Activated naive CD4-positive, alpha-beta T cell treated with anti-CD3 and anti-CD28 coated beads for 36 hours (primary cell): Measurements from ENCODE around the gene KIF12. TPM values are rescaled to one million over a fixed set of nuclear protein-coding genes. Genes with fewer than 3 reads are reported as not detected.

Experiments
- CTCF ChIA-PET: fragments of 350-600 bp; sonication (Branson Sonifier 250); formaldehyde crosslinking; loops from one replicate; lab custom pipeline; 2021; ENCODE audit warnings: antibody characterized with exemption; lab: Charles Lee
- DNase-seq: peaks from one replicate; pipeline ENCODE4 v3.0.0-alpha.2; 2020
- H3K27ac Mint-ChIP-seq: one replicate; pipeline ENCODE4 v1.8.0; 2021; ENCODE audit warnings: mild to moderate bottlenecking, mixed read lengths
- H3K27me3 Mint-ChIP-seq: one replicate; pipeline ENCODE4 v1.8.0; 2021; ENCODE audit warnings: low read depth, mixed read lengths
- H3K36me3 Mint-ChIP-seq: one replicate; pipeline ENCODE4 v1.8.0; 2021; ENCODE audit warnings: low read depth, mixed read lengths
- H3K4me1 Mint-ChIP-seq: one replicate; pipeline ENCODE4 v1.8.0; 2021; ENCODE audit warnings: low read depth, mixed read lengths
- H3K4me3 Mint-ChIP-seq: one replicate; pipeline ENCODE4 v1.8.0; 2021; ENCODE audit warnings: mild to moderate bottlenecking, moderate library complexity, mixed read lengths
- H3K9me3 Mint-ChIP-seq: one replicate; pipeline ENCODE4 v1.8.0; 2021; ENCODE audit warnings: mixed read lengths
- intact Hi-C: fragments of 100-400 bp; cut with micrococcal nuclease; formaldehyde crosslinking; loops from one replicate; pipeline ENCODE4 v1.15.1; 2023
- total RNA-seq, 2 experiments: library from RNA; stranded (reverse); gene quantifications; one replicate each; pipeline ENCODE4 v1.2.3, GENCODE V29; 2021

Gene KIF12
- total RNA-seq, 2 experiments from 2014 or later, result not detected

GRCh38 chr9:114121227-114122135, 22.4 kb upstream of the KIF12 start:
- no peak for DNase-seq
- Mint-ChIP-seq H3K9me3 (no peaks in the 10 kb centered on the region), H3K4me3 (no peak overlapping the region), H3K27me3 (peaks cover 6% of the 10 kb centered on the region), H3K27ac (no peak overlapping the region), H3K36me3 (no peaks in the 10 kb centered on the region), H3K4me1 (no peaks in the 10 kb centered on the region)
- CTCF ChIA-PET, result interaction anchor here (0.6 kb wide), 1 partner anchor 165 kb away, joined by 3 read pairs; no protein-coding TSS in a partner anchor
- intact Hi-C loops, result no loop called here

- Mint-ChIP-seq H3K9me3 (no peaks in the 10 kb centered on the region), H3K27ac (no peak overlapping the region), H3K36me3 (no peaks in the 10 kb centered on the region), H3K27me3 (peaks cover 7% of the 10 kb centered on the region), H3K4me3 (no peak overlapping the region), H3K4me1 (no peaks in the 10 kb centered on the region)
- CTCF ChIA-PET, result no interaction called here
- DNase-seq, result no peak
- intact Hi-C loops, result no loop called here
Measured at GRCh38 chr9:114120192-114121014, 21.3 kb upstream of the KIF12 start.

DNA sequence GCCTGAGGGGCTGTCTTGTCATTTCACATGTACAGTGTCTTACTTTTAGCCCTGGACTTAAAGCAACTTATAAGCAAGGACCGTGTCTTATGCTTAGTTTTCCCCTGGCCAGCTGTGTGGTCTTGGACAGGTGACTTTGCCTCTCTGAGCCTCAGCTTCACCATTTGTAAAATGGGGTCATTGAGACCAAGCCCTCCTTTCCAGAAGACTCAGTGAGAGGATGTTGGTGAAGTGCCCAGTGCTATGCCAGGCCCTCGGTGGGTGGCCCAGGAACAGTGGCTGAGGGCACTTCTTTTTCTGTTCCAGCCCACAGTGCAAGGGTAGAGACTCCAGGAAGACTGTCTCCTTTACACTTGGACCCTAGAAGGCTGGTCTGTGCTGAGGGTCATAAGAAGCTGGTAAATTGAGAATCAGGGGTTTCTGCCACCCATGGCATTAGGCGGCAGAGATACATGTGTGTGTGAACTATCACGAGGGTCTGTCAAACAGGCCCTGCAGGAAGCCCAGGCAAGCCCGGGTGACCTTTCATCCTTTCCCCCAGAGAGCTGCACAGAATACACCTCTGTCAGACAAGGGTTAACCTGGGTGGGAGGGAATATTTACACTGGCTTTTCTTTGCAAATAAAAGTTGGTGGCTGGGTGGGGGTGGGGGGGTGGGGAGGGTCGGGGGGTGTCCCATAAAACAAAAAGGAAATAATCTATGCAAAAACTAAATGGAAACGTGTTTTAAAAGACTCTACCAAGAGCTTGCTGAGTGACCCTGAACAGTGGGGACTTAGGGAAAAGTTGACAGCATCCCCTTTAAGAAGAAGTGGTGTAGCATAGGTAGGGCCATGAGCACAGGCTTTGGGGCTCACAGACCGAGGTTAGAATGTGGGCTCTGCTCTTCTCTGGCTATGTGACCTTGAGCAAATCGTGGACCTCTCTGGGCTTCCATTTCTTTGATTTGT, 20.4 kb upstream of the KIF12 start:
- Mint-ChIP-seq H3K27me3 (peaks cover 7% of the 10 kb centered on the region), H3K27ac (no peak overlapping the region), H3K4me3 (no peak overlapping the region), H3K9me3 (no peaks in the 10 kb centered on the region), H3K4me1 (no peaks in the 10 kb centered on the region), H3K36me3 (no peaks in the 10 kb centered on the region)
- DNase-seq, result no peak
- intact Hi-C loops, result no loop called here
- CTCF ChIA-PET, result interaction anchor here (1.4 to 1.6 kb wide), 2 partner anchors 12 to 171 kb away, joined by 4 to 6 read pairs; no protein-coding TSS in a partner anchor

- peaks cover 11% of the 10 kb centered on the region for H3K27me3 Mint-ChIP-seq
- CTCF ChIA-PET, result interaction anchor here (1.4 to 1.6 kb wide), 2 partner anchors 11 to 173 kb away, joined by 4 to 6 read pairs; no protein-coding TSS in a partner anchor
- H3K4me3 Mint-ChIP-seq, result no peak overlapping the region
- H3K4me1 Mint-ChIP-seq, result no peaks in the 10 kb centered on the region
- DNase-seq, result no peak
- H3K36me3 Mint-ChIP-seq, result no peaks in the 10 kb centered on the region
- intact Hi-C loops, result no loop called here
- H3K27ac Mint-ChIP-seq, result no peak overlapping the region
- no peaks in the 10 kb centered on the region for H3K9me3 Mint-ChIP-seq
Measured at GRCh38 chr9:114117996-114118830, 19.1 kb upstream of the KIF12 start.

- no peaks in the 10 kb centered on the region for H3K4me1 Mint-ChIP-seq
- intact Hi-C loops, result no loop called here
- H3K27ac Mint-ChIP-seq, result no peak overlapping the region
- no peak overlapping the region for H3K4me3 Mint-ChIP-seq
- H3K36me3 Mint-ChIP-seq, result no peaks in the 10 kb centered on the region
- CTCF ChIA-PET, result no interaction called here
- DNase-seq, result no peak
- H3K9me3 Mint-ChIP-seq, result no peaks in the 10 kb centered on the region
- peaks cover 17% of the 10 kb centered on the region for H3K27me3 Mint-ChIP-seq
Measured at GRCh38 chr9:114117614-114117995, 18.5 kb upstream of the KIF12 start.

- no peaks in the 10 kb centered on the region for H3K36me3 Mint-ChIP-seq
- DNase-seq, result no peak
- H3K4me3 Mint-ChIP-seq, result no peak overlapping the region
- intact Hi-C loops, result no loop called here
- no peak overlapping the region for H3K27ac Mint-ChIP-seq
- H3K4me1 Mint-ChIP-seq, result no peaks in the 10 kb centered on the region
- peaks cover 17% of the 10 kb centered on the region for H3K27me3 Mint-ChIP-seq
- CTCF ChIA-PET, result no interaction called here
- no peaks in the 10 kb centered on the region for H3K9me3 Mint-ChIP-seq
Measured at GRCh38 chr9:114116126-114116747, 17.1 kb upstream of the KIF12 start.

- Mint-ChIP-seq H3K36me3 (no peaks in the 10 kb centered on the region), H3K27me3 (peaks cover 17% of the 10 kb centered on the region), H3K27ac (no peak overlapping the region), H3K4me3 (no peak overlapping the region), H3K4me1 (no peaks in the 10 kb centered on the region), H3K9me3 (no peaks in the 10 kb centered on the region)
- CTCF ChIA-PET, result interaction anchor here (1.8 kb wide), 1 partner anchor 175 kb away, joined by 6 read pairs; no protein-coding TSS in a partner anchor
- intact Hi-C loops, result no loop called here
- DNase-seq, result no peak
Measured at GRCh38 chr9:114115654-114116125, 16.6 kb upstream of the KIF12 start.

DNA sequence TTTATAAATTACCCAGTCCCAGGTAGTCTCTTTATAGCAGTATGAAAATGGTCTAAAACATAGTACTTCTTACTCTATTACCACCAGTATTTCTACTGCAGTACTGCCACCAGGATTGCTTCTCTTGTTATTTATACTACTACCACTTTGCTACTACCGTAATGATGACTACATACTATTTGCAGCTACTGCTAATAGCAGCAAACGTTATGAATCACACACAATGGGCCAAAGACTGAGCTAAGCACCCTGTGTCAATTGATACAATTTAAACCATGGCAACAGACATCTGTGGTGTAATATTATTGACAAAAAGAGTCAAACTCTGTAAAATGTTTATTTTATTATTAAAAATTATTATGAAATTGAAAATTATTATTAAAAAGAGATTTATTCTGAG, 15.3 kb upstream of the KIF12 start:
- no peaks in the 10 kb centered on the region for H3K36me3 Mint-ChIP-seq
- CTCF ChIA-PET, result interaction anchor here (1.8 kb wide), 1 partner anchor 177 kb away, joined by 6 read pairs; no protein-coding TSS in a partner anchor
- no peaks in the 10 kb centered on the region for H3K9me3 Mint-ChIP-seq
- no peaks in the 10 kb centered on the region for H3K4me1 Mint-ChIP-seq
- no peak overlapping the region for H3K27ac Mint-ChIP-seq
- intact Hi-C loops, result no loop called here
- H3K4me3 Mint-ChIP-seq, result no peak overlapping the region
- no peak for DNase-seq
- peaks cover 17% of the 10 kb centered on the region for H3K27me3 Mint-ChIP-seq

GRCh38 chr9:114112778-114113584, 13.9 kb upstream of the KIF12 start:
- no peaks in the 10 kb centered on the region for H3K36me3 Mint-ChIP-seq
- H3K9me3 Mint-ChIP-seq, result no peaks in the 10 kb centered on the region
- intact Hi-C loops, result no loop called here
- DNase-seq, result no peak
- no peak overlapping the region for H3K27ac Mint-ChIP-seq
- CTCF ChIA-PET, result no interaction called here
- no peaks in the 10 kb centered on the region for H3K4me1 Mint-ChIP-seq
- H3K4me3 Mint-ChIP-seq, result no peak overlapping the region
- peaks cover 15% of the 10 kb centered on the region for H3K27me3 Mint-ChIP-seq

DNA sequence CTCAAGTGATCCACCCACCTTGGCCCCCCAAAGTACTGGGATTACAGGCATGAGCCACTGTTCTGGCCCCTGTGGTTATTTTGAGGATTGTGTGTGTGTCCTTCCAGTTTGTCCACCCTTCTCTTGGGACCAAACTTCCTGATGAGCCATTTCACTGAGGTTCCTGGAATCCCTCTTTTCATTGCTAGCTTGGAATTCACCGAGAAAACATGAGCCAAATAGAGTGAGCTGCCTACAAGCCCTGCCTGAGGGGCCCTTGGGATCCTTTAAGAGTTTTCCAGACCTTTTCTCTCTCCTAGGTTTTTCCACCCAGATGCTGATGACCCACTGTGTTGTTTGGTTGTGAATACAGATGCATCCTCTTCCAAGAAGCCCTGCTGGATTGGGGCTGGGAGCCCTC, 13.2 kb upstream of the KIF12 start:
- H3K4me1 Mint-ChIP-seq, result no peaks in the 10 kb centered on the region
- H3K27ac Mint-ChIP-seq, result no peak overlapping the region
- peaks cover 15% of the 10 kb centered on the region for H3K27me3 Mint-ChIP-seq
- intact Hi-C loops, result no loop called here
- H3K9me3 Mint-ChIP-seq, result no peaks in the 10 kb centered on the region
- no peak overlapping the region for H3K4me3 Mint-ChIP-seq
- CTCF ChIA-PET, result interaction anchor here (1.4 kb wide), 1 partner anchor 149 kb away, joined by 3 read pairs; no protein-coding TSS in a partner anchor
- H3K36me3 Mint-ChIP-seq, result no peaks in the 10 kb centered on the region
- no peak for DNase-seq
